LNCAP (cell line): Measurements from ENCODE around the gene LOC128125822.

ENCODE experiments used
- CTCF ChIP-seq: fragments of 450-650 bp; IDR thresholded peaks from 2 replicates; pipeline ENCODE4 v1.5.1; 2017; ENCODE audit warnings: mild to moderate bottlenecking

The LOC128125822 gene

GRCh38 chr6:63572747-63573075 lies 431 bp downstream of the LOC128125822 start:
- TF ChIP-seq CTCF: no peak

GRCh38 chr6:63573076-63573898 lies 1.0 kb downstream of the LOC128125822 start:
- no peak for TF ChIP-seq CTCF

GRCh38 chr6:63573899-63574553 lies 1.7 kb downstream of the LOC128125822 start:
- TF ChIP-seq CTCF: peak; percentile 69

GRCh38 chr6:63574554-63574900 lies 2.2 kb downstream of the LOC128125822 start:
- TF ChIP-seq CTCF: no peak; the same call in 1 of the 2 replicates

- TF ChIP-seq CTCF: no peak
These were observed 4.0 kb downstream of the LOC128125822 start for GRCh38 chr6:63576147-63576772.

- no peak for TF ChIP-seq CTCF
These were observed 4.9 kb downstream of the LOC128125822 start for GRCh38 chr6:63576985-63577712.

GRCh38 chr6:63578757-63579156 lies 6.5 kb downstream of the LOC128125822 start:
- TF ChIP-seq CTCF: no peak
